Measurements from ENCODE around the gene CLCN4.

Gene CLCN4

DNA sequence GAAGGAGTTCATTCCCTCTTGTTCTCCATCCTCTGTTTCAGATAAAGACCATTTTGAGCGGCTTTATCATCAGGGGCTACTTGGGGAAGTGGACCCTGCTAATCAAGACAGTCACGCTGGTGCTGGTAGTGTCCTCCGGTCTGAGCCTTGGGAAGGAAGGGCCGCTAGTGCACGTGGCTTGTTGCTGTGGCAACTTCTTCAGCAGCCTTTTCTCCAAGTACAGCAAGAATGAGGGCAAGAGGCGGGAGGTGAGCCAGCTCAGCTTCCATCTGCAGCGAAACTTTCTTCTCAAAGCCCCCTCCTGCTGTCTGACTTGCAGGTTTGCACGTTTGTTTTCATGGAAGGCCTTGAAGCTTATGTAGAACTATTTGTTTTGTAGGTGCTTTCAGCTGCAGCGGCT lies 49.5 kb downstream of the CLCN4 start:
- Histone ChIP-seq H4K20me1 (0 out of 22 replicates have a peak, but pooled peaks cover 0 to 5% (median 0%) of the 10 kb centered on the region in 11 experiments), H3K4me1 (peaks cover 0 to under 1% (median 0%) of the 10 kb centered on the region in 10 experiments; a peak in 1 of 20 replicates), H3K9ac (no peak overlapping the region), H3K36me3 (no peaks in the 10 kb centered on the region), H3K27me3 (peaks cover 5 to 44% (median 30%) of the 10 kb centered on the region in 11 experiments; a peak in 19 of 22 replicates), H3K9me3 (replicated peaks in 1 of 11) (peaks cover 0 to 4% (median 0%) of the 10 kb centered on the region in 11 experiments; a peak in 4 of 22 replicates), H3K4me2 (no peak overlapping the region), H3K4me3 (no peak overlapping the region), H3K27ac (no peak overlapping the region)
- TF ChIP-seq Cebpa-rat (IDR thresholded peaks at IDR 0.05) = no peak

DNA sequence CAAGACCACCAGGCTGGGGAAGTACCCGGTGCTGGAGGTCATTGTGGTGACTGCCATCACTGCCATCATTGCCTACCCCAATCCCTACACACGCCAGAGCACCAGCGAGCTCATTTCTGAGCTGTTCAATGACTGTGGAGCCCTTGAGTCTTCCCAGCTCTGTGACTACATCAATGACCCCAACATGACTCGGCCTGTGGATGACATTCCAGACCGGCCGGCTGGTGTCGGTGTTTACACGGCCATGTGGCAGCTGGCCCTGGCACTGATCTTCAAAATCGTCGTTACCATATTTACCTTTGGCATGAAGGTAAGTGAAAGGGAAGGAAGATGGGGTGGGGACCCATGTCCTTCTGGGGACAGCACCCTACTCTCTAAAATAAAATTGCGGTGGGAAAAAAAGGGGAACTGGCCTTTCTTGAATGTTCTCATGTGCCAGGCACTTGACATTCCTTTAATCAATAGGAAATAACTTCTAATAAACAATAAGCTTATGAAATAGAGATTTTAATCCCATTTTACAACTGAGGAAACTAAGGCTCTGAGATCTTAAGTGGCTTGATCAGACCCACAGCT lies 51.6 kb downstream of the CLCN4 start:
- Histone ChIP-seq H3K27ac (no peak overlapping the region), H3K9ac (no peak overlapping the region), H3K4me1 (no peaks in the 10 kb centered on the region), H3K4me2 (no peak overlapping the region), H3K4me3 (no peak overlapping the region), H3K27me3 (peaks cover 0 to 33% (median 22%) of the 10 kb centered on the region in 11 experiments; a peak in 19 of 22 replicates), H3K36me3 (no peaks in the 10 kb centered on the region), H3K9me3 (replicated peaks in 1 of 11) (peaks cover 0 to 4% (median 0%) of the 10 kb centered on the region in 11 experiments; a peak in 1 of 22 replicates), H4K20me1 (0 out of 22 replicates have a peak, but pooled peaks cover 0 to 5% (median 0%) of the 10 kb centered on the region in 11 experiments)
- TF ChIP-seq Cebpa-rat (IDR thresholded peaks at IDR 0.05) = no peak

DNA sequence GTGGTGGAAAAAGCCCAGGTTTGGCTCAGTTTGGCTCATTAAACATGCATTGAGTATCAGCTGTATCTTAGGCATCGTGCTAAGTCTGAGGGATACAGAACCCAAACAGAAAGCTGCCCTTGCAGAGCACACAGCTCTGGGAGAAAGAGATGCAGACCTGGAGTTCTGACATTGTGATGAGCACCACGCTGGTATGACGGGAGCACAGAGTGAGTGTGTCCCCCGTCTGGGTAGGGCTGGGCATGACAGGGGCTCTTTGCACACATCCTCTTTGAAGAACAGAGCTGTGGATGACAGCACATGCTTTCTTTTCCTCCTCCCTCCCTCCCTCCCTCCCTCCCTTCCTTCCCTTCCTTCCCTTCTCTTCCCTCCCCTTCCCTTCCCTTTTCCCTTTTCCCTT lies 52.2 kb downstream of the CLCN4 start:
- H4K20me1 ChIP-seq = 0 out of 22 replicates have a peak, but pooled peaks cover 0 to 5% (median 0%) of the 10 kb centered on the region in 11 experiments

DNA sequence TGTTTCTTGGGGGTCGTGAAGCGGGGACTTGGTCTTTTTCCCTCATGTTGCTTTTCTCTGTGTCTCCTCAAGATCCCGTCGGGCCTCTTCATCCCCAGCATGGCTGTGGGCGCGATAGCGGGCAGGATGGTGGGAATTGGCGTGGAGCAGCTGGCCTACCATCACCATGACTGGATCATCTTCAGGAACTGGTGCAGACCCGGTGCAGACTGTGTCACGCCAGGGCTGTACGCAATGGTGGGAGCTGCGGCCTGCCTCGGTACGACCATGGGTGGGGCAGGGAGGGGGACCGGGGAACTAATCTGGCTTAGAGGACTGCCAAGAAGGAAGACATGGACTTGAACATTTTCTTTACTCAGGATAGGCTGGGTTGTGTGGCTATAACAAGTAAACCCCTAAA lies 55.6 kb downstream of the CLCN4 start:
- peaks cover 0 to 6% (median 5%) of the 10 kb centered on the region in 10 experiments; a peak in 10 of 20 replicates for H3K4me1 ChIP-seq
- no peak overlapping the region for H3K4me3 ChIP-seq
- H3K27ac ChIP-seq = no peak overlapping the region
- H3K4me2 ChIP-seq = no peak overlapping the region
- 0 out of 22 replicates have a peak, but pooled peaks cover 0 to 4% (median 0%) of the 10 kb centered on the region in 11 experiments for H3K9me3 ChIP-seq (replicated peaks in 1 of 11)
- no peaks in the 10 kb centered on the region; a peak in 1 of 22 replicates for H4K20me1 ChIP-seq
- H3K36me3 ChIP-seq = no peaks in the 10 kb centered on the region
- no peak overlapping the region for H3K9ac ChIP-seq
- peaks cover 0 to 22% (median 12%) of the 10 kb centered on the region in 11 experiments; a peak in 14 of 22 replicates for H3K27me3 ChIP-seq
- no peak for TF ChIP-seq Cebpa-rat (IDR thresholded peaks at IDR 0.05)

More for the DNA sequence above, 52.2 kb downstream of the CLCN4 start:
- H3K4me3 ChIP-seq = no peak overlapping the region
- peaks cover 0 to 4% (median 0%) of the 10 kb centered on the region in 11 experiments; a peak in 1 of 22 replicates for H3K9me3 ChIP-seq (replicated peaks in 1 of 11)
- H3K4me1 ChIP-seq = no peaks in the 10 kb centered on the region
- TF ChIP-seq Cebpa-rat (IDR thresholded peaks at IDR 0.05) = no peak
- peaks cover 0 to 32% (median 20%) of the 10 kb centered on the region in 11 experiments; a peak in 17 of 22 replicates for H3K27me3 ChIP-seq
- no peaks in the 10 kb centered on the region for H3K36me3 ChIP-seq
- H3K9ac ChIP-seq = no peak overlapping the region
- H3K27ac ChIP-seq = no peak overlapping the region
- H3K4me2 ChIP-seq = no peak overlapping the region

DNA sequence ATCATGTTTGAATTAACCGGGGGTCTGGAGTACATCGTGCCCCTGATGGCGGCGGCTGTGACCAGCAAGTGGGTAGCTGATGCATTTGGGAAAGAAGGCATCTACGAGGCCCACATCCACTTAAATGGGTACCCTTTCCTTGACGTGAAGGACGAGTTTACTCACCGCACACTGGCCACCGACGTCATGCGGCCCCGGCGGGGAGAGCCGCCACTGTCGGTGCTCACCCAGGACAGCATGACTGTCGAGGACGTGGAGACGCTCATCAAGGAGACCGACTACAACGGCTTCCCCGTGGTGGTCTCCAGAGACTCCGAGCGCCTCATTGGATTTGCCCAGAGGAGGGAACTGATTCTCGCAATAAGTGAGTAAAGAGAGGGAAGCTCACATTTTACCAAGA lies 56.9 kb downstream of the CLCN4 start:
- Histone ChIP-seq H3K27ac (no peak overlapping the region), H3K4me3 (no peak overlapping the region), H3K4me1 (peaks cover 0 to 19% (median 10%) of the 10 kb centered on the region in 10 experiments; a peak in 13 of 20 replicates), H4K20me1 (no peaks in the 10 kb centered on the region; a peak in 1 of 22 replicates), H3K9ac (no peak overlapping the region), H3K27me3 (peaks cover 0 to 9% (median 0%) of the 10 kb centered on the region in 11 experiments; a peak in 4 of 22 replicates), H3K9me3 (replicated peaks in 1 of 11) (peaks cover 0 to 4% (median 0%) of the 10 kb centered on the region in 11 experiments; a peak in 4 of 22 replicates), H3K36me3 (no peaks in the 10 kb centered on the region), H3K4me2 (no peak overlapping the region)
- no peak for TF ChIP-seq Cebpa-rat (IDR thresholded peaks at IDR 0.05)

DNA sequence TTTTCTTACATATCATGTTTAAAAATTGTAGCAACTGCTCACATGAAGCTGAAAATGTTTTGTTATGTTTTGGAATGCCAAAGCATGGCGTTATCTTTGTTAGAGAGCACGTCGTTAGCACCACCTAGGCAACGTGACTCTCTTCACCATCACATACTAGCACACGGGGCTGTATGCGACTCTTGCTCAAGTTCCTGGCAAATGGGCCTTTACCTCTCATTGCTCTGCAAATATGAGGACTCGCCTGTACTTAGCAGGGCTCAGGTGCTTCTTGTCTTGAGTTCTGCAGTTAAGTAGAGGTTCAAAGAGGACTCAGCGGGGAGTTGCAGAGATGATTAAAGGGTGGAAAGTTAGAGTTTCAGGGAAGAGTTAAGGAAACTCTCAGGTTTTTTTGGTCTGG lies 59.4 kb downstream of the CLCN4 start:
- no peaks in the 10 kb centered on the region for H3K36me3 ChIP-seq
- H3K27me3 ChIP-seq = peaks cover 0 to 18% (median 6%) of the 10 kb centered on the region in 11 experiments; a peak in 19 of 22 replicates
- no peak for TF ChIP-seq Cebpa-rat (IDR thresholded peaks at IDR 0.05)
- H3K27ac ChIP-seq = no peak overlapping the region
- no peak overlapping the region for H3K9ac ChIP-seq
- H3K4me3 ChIP-seq = no peak overlapping the region
- no peaks in the 10 kb centered on the region; a peak in 1 of 22 replicates for H4K20me1 ChIP-seq
- H3K4me1 ChIP-seq = peaks cover under 1 to 31% (median 22%) of the 10 kb centered on the region in 10 experiments; a peak in 18 of 20 replicates
- H3K4me2 ChIP-seq = no peak overlapping the region
- H3K9me3 ChIP-seq (replicated peaks in 1 of 11) = peaks cover 0 to 26% (median 15%) of the 10 kb centered on the region in 11 experiments; a peak in 16 of 22 replicates

DNA sequence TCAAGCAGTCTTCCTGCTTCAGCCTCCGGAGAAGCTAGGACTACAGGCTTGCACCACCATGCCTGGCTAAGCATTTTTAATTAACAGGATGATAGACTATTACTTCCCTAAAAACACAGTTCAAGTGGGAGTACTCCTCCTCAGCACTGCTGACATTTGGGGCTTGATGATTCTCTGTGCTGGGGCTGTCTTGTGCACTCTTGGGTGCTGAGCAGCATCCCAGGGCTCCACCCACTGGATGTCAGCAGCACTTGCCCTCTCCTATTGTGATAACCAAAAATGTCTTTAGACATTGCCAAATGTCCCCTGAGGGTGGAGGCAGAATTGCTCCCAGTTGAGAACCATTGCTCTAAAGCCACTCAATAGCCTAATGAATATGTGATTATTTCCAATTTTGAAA lies 60.4 kb downstream of the CLCN4 start:
- Histone ChIP-seq H3K4me1 (peaks cover 7 to 41% (median 32%) of the 10 kb centered on the region in 10 experiments; a peak in 18 of 20 replicates), H3K9me3 (replicated peaks in 1 of 11) (peaks cover 0 to 26% (median 15%) of the 10 kb centered on the region in 11 experiments; a peak in 16 of 22 replicates), H3K27ac (no peak overlapping the region; a peak in 1 of 22 replicates), H3K9ac (no peak overlapping the region), H3K27me3 (peaks cover 9 to 28% (median 16%) of the 10 kb centered on the region in 11 experiments; a peak in 21 of 22 replicates), H3K4me2 (peak overlapping the region in 4 of 11 experiments; percentile 12 to 37 (median 14); a peak in 2 of 22 replicates), H4K20me1 (no peaks in the 10 kb centered on the region; a peak in 1 of 22 replicates), H3K4me3 (no peak overlapping the region), H3K36me3 (no peaks in the 10 kb centered on the region)
- 0 out of 22 replicates have a peak, but pooled peaks of 1 of the 11 experiments have one; percentile 17 for TF ChIP-seq Cebpa-rat (IDR thresholded peaks at IDR 0.05)

DNA sequence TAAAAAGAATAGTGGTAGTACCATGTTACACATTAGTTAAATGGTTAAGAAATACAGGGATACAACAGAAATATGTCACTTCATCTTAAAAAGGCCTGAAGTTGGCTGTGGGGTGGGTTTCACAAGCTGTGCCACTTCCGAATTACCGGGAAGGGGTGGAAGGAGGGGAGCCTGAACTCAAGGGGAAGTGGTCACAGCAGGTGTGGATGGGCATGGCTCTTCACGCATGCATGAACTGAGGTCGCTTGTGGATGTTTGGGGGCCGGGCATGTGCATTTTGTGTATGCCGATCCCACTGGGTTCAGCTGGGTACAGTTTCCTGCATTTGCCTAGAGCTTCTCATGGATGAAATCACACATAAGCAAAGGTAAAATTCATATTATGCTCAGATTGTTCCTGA lies 64.9 kb downstream of the CLCN4 start:
- Histone ChIP-seq H3K27ac (peak overlapping the region in 8 of 11 experiments; percentile 61 to 80 (median 72); a peak in 16 of 22 replicates), H3K36me3 (no peaks in the 10 kb centered on the region), H3K4me2 (peak overlapping the region; percentile 12 to 75 (median 68); a peak in 21 of 22 replicates), H3K27me3 (peaks cover 19 to 40% (median 32%) of the 10 kb centered on the region in 11 experiments), H3K9ac (peak overlapping the region in 5 of 11 experiments; percentile 0 to 61 (median 47); a peak in 8 of 22 replicates), H3K4me1 (peaks cover 7 to 50% (median 36%) of the 10 kb centered on the region in 10 experiments; a peak in 18 of 20 replicates), H4K20me1 (no peaks in the 10 kb centered on the region), H3K4me3 (no peak overlapping the region), H3K9me3 (replicated peaks in 1 of 11) (peaks cover 20 to 52% (median 38%) of the 10 kb centered on the region in 11 experiments; a peak in 21 of 22 replicates)
- TF ChIP-seq Cebpa-rat (IDR thresholded peaks at IDR 0.05) = peak in 5 of 11 experiments; percentile 6 to 49 (median 39); a peak in 3 of 22 replicates

DNA sequence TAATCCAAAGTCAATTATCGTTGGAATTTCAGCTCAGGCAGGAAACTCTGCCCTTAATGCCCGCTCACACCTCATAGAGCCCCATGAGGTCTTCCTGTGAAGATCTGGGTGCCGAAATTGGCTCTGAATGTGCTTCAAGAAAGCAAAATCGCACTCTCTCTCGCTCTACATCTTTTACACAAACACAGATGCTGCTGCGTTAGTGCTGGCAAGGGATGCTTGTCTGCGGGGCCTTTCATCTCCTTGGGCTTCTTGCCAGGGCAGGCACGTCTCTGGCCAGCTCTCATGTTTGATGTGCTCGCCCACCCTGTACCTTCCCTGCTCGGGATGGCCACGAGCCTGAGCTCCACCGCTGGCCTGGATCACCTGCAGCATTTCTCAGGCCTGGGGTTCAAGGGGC lies 66.5 kb downstream of the CLCN4 start:
- no peak for TF ChIP-seq Cebpa-rat (IDR thresholded peaks at IDR 0.05)
- H3K4me3 ChIP-seq = no peak overlapping the region
- H3K4me1 ChIP-seq = peaks cover 7 to 36% (median 28%) of the 10 kb centered on the region in 10 experiments; a peak in 18 of 20 replicates
- H3K27me3 ChIP-seq = peaks cover 19 to 40% (median 32%) of the 10 kb centered on the region in 11 experiments
- H4K20me1 ChIP-seq = no peaks in the 10 kb centered on the region
- peak overlapping the region in 5 of 11 experiments; percentile 1 to 75 (median 63); a peak in 6 of 22 replicates for H3K27ac ChIP-seq
- H3K36me3 ChIP-seq = no peaks in the 10 kb centered on the region
- H3K4me2 ChIP-seq = peak overlapping the region in 2 of 11 experiments; percentile 68 to 70; a peak in 1 of 22 replicates
- H3K9ac ChIP-seq = no peak overlapping the region
- H3K9me3 ChIP-seq (replicated peaks in 1 of 11) = peaks cover 20 to 64% (median 41%) of the 10 kb centered on the region in 11 experiments; a peak in 21 of 22 replicates

All from BLaER1 treated with 17β-estradiol and CSF1 and Interleukin-3, amounts not matched to agents 10 nM and 100 nM (cell line).